Gastroesophageal sphincter (tissue), 4 donors: ENCODE results near the gene CNTN2. TPM values are rescaled to one million over a fixed set of nuclear protein-coding genes. Genes with fewer than 3 reads are reported as not detected.

Experiments
- ATAC-seq: fragments of 150-250 bp; one replicate; pipeline ENCODE4 v1.9.1; 2016; ENCODE audit warnings: mild to moderate bottlenecking, moderate library complexity
- H3K27ac ChIP-seq, 4 donors: fragments of 200-600 bp; sonication (generic) in 3 of 4; 1 replicate in 3 of 4; 2 replicates in 1 of 4; pipeline ENCODE4 v1.5.1; 2016 to 2019
- H3K27me3 ChIP-seq: fragments of 200-600 bp; sonication (generic); one replicate; pipeline ENCODE4 v1.5.1; 2019
- H3K36me3 ChIP-seq, 2 donors: fragments of 200-600 bp; sonication (generic); one replicate each; pipeline ENCODE4 v1.5.1; 2019; ENCODE audit warnings: control low read depth in 1 of 2
- H3K4me1 ChIP-seq, 3 donors: fragments of 200-600 bp; sonication (generic); 1 replicate in 2 of 3; 2 replicates in 1 of 3; pipeline ENCODE4 v1.5.1; 2016 to 2019; ENCODE audit warnings: control low read depth in 2 of 3
- H3K4me3 ChIP-seq, 2 donors: fragments of 200-600 bp; sonication (generic); one replicate each; pipeline ENCODE4 v1.5.1; 2019; ENCODE audit warnings: mild to moderate bottlenecking in 1 of 2, moderate library complexity in 1 of 2
- H3K9me3 ChIP-seq, 3 donors: fragments of 200-600 bp; sonication (generic); one replicate each; pipeline ENCODE4 v1.5.1; 2017 to 2019; ENCODE audit warnings: control low read depth in 2 of 3
- EP300 ChIP-seq: sonication (generic); formaldehyde crosslinking; IDR thresholded peaks from one replicate; pipeline ENCODE4 v1.6.1; 2017; ENCODE audit warnings: antibody characterized with exemption, mild to moderate bottlenecking
- POLR2A ChIP-seq, 2 donors: fragments of 450-650 bp; IDR thresholded peaks; one replicate each; pipeline ENCODE4 v1.6.1; 2017; ENCODE audit warnings: antibody characterized with exemption in 2 of 2, mild to moderate bottlenecking in 2 of 2, moderate library complexity in 1 of 2
- POLR2AphosphoS5 ChIP-seq: sonication (generic); formaldehyde crosslinking; IDR thresholded peaks from one replicate; pipeline ENCODE4 v1.6.1; 2017; ENCODE audit warnings: antibody characterized with exemption
- WGBS, 2 donors: methylation state at CpG; one replicate each; pipeline ENCODE4 v1.1.5; 2018; ENCODE audit warnings: low coverage in 1 of 2; 5-methylcytosine and 5-hydroxymethylcytosine counted together
- total RNA-seq, 4 donors: library from RNA; depleted of rRNA; stranded (reverse); fragments of >200 nt; gene quantifications; one replicate each; pipeline ENCODE4 v1.1.0, GENCODE V29; 2016
- TF ChIP-seq, protein P1 (sequence below), 4 experiments: fragments of 200-600 bp in 2 of 4; fragments of 450-650 bp in 2 of 4; sonication (generic) in 1 of 4; IDR thresholded peaks; one replicate each; pipeline ENCODE4 v1.5.1; 2017 to 2019; ENCODE audit warnings: antibody characterized with exemption in 4 of 4, mild to moderate bottlenecking in 2 of 4, moderate library complexity in 2 of 4

CNTN2 gene
- total RNA-seq, 4 donors from 2014 or later = 1.2 to 4.2 (median 1.8) TPM

DNA sequence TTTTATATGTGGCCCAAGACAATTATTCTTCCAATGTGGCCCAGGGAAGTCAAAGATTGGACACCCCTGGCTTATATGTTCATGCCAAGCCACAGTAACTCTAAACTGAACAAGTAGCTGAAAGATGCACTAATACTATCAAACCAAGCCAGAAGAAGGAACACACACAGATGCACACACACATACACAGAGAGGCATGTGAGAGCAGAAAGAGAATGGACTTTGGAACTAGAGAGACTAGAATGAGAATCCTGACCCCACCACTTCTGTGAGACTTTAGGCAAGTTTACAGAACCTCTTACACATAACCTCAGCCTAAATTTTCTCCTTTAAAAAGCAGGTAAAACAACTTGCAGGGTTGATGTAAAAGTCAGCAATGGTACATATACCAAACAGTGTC is 52.4 kb downstream of the CNTN2 start:
- H3K4me1 ChIP-seq = no peaks in the 10 kb centered on the region
- H3K27me3 ChIP-seq = no peaks in the 10 kb centered on the region
- TF ChIP-seq, protein P1, sequence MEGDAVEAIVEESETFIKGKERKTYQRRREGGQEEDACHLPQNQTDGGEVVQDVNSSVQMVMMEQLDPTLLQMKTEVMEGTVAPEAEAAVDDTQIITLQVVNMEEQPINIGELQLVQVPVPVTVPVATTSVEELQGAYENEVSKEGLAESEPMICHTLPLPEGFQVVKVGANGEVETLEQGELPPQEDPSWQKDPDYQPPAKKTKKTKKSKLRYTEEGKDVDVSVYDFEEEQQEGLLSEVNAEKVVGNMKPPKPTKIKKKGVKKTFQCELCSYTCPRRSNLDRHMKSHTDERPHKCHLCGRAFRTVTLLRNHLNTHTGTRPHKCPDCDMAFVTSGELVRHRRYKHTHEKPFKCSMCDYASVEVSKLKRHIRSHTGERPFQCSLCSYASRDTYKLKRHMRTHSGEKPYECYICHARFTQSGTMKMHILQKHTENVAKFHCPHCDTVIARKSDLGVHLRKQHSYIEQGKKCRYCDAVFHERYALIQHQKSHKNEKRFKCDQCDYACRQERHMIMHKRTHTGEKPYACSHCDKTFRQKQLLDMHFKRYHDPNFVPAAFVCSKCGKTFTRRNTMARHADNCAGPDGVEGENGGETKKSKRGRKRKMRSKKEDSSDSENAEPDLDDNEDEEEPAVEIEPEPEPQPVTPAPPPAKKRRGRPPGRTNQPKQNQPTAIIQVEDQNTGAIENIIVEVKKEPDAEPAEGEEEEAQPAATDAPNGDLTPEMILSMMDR (IDR thresholded peaks at IDR 0.05) = no peak
- TF ChIP-seq POLR2A (IDR thresholded peaks at IDR 0.05) (no peak), EP300 (no peak), POLR2AphosphoS5 (no peak)
- H3K9me3 ChIP-seq = no peaks in the 10 kb centered on the region
- peaks cover 8 to 98% of the 10 kb centered on the region in 2 donors for H3K36me3 ChIP-seq
- no peak for ATAC-seq
- no peak overlapping the region for H3K27ac ChIP-seq
- no peak overlapping the region for H3K4me3 ChIP-seq

DNA sequence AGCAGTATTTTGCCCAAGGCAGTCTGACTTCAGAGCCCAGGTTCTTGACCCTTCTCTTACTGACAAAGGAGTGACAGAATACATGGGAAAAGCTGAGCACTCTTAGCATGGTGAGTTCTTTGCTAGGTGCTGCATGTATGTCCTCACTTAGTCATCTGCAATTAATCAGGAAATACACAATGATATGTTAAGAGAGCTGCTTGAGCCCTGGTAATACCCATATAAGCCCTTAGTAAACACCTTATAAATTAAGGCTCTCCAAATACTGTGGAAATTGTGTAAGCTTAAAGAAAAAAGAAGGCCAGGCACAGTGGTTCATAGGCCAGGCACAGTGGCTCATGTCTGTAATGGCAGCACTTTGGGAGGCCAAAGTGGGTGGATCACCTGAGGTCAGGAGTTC is 55.2 kb downstream of the CNTN2 start:
- Histone ChIP-seq H3K27me3 (no peaks in the 10 kb centered on the region), H3K4me1 (no peaks in the 10 kb centered on the region), H3K4me3 (no peak overlapping the region), H3K36me3 (peaks cover 14 to 99% of the 10 kb centered on the region in 2 donors), H3K27ac (no peak overlapping the region), H3K9me3 (no peaks in the 10 kb centered on the region)
- ATAC-seq = no peak
- TF ChIP-seq EP300 (no peak), POLR2AphosphoS5 (no peak), POLR2A (IDR thresholded peaks at IDR 0.05) (no peak)
- TF ChIP-seq, protein P1 (IDR thresholded peaks at IDR 0.05) = no peak

DNA sequence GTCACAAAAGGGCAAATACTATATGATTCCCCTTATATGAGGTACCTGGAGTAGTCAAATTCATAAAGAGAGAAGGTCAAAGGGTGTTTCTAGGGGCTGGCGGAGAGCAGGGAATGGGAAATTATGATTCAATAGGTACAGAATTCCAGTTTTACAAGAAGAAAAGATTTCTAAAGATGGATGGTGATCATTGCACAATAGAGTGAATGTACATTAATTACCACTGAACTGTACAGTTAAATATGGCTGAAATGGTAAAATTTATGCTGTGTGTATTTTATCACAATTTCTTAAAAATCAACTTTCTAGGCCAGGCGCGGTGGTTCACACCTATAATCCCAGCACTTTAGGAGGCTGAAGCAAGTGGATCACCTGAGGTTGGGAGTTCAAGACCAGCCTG is 59.4 kb downstream of the CNTN2 start:
- TF ChIP-seq POLR2AphosphoS5 = no peak
- TF ChIP-seq EP300 = no peak
- TF ChIP-seq, protein P1 (IDR thresholded peaks at IDR 0.05) = no peak
- no peak for TF ChIP-seq POLR2A (IDR thresholded peaks at IDR 0.05)
- Histone ChIP-seq H3K9me3 (no peaks in the 10 kb centered on the region), H3K36me3 (peaks cover 11 to 99% of the 10 kb centered on the region in 2 donors), H3K4me1 (no peaks in the 10 kb centered on the region), H3K27ac (no peak overlapping the region), H3K4me3 (no peak overlapping the region), H3K27me3 (no peaks in the 10 kb centered on the region)
- 92 to 100% methylated on average over 2 to 3 of the region's 3 CpGs for WGBS, 2 donors
- ATAC-seq = no peak

DNA sequence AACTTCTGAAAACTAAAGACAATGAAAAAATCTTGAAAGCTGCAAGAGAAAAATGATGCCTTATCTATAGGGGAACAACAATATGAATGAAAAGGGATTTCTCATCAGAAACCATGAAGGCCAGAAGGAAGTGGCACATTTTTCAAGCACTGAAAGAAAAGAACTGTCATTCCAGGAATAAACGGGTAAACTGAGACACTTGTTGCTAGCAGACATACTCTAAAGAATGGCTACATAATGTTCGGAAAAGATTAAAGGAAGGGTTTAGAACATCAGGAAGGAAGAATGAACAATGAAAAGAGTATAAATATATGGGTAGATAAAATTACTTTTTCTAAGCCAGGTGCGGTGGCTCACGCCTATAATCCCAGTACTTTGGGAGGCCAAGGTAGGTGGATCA is 64.3 kb downstream of the CNTN2 start:
- Histone ChIP-seq H3K27me3 (no peaks in the 10 kb centered on the region), H3K9me3 (no peaks in the 10 kb centered on the region), H3K4me3 (no peak overlapping the region), H3K36me3 (peaks cover 0 to 99% of the 10 kb centered on the region in 2 donors), H3K27ac (no peak overlapping the region), H3K4me1 (no peaks in the 10 kb centered on the region)
- 89% methylated on average over 2 to 4 of the region's 4 CpGs for WGBS, 2 donors
- TF ChIP-seq EP300 (no peak), POLR2A (IDR thresholded peaks at IDR 0.05) (no peak), POLR2AphosphoS5 (no peak)
- TF ChIP-seq, protein P1 (IDR thresholded peaks at IDR 0.05) = no peak
- no peak for ATAC-seq

DNA sequence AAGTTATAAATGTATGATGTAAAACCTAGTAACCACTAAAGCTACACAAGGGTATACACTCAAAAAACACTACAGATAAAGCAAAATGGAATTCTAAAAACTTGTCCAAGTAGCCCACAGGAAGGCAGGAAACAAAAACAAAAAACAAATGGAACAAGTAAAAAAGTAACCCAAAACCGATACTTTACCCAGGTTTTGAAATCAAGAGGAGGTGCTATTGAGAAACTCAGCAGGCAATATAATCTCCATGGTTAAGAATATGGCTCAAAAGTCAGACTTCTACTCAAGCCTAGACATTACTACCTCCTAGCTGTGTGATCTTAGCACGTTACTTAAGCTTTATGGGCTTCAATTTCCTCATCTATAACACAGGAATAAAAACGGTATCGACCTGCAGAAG is 65.5 kb downstream of the CNTN2 start:
- no peaks in the 10 kb centered on the region for H3K4me1 ChIP-seq
- no peak overlapping the region for H3K4me3 ChIP-seq
- no peaks in the 10 kb centered on the region for H3K9me3 ChIP-seq
- H3K27ac ChIP-seq = no peak overlapping the region
- WGBS, 2 donors = 76 to 82% methylated on average over 4 of the region's 4 CpGs
- no peak for ATAC-seq
- H3K36me3 ChIP-seq = peaks cover 0 to 99% of the 10 kb centered on the region in 2 donors
- TF ChIP-seq POLR2A (IDR thresholded peaks at IDR 0.05) = no peak
- TF ChIP-seq, protein P1 (IDR thresholded peaks at IDR 0.05) = no peak
- no peak for TF ChIP-seq EP300
- H3K27me3 ChIP-seq = no peaks in the 10 kb centered on the region
